ENCODE data around the gene TMEM163. TPM values are rescaled to one million over a fixed set of nuclear protein-coding genes. Genes with fewer than 3 reads are reported as not detected.

Gene TMEM163
- total and polyA plus RNA-seq, 2 of the 13 experiments (the other 11 are each of a cell fraction or from before 2014, with no cell fraction given), result 0.05 TPM; not detected in 1

- TF ChIP-seq ZNF280D (CRISPR knock-in tag; IDR thresholded peaks at IDR 0.05), result peak; percentile 36; the same call in 1 of the 2 replicates
- peak; percentile 89 for TF ChIP-seq HNF4A (CRISPR knock-in tag; IDR thresholded peaks at IDR 0.05)
- TF ChIP-seq CBFB (CRISPR knock-in tag; IDR thresholded peaks at IDR 0.05), result peak; percentile 86; the same call in 1 of the 2 replicates
- no peak for TF ChIP-seq ZNF576 (CRISPR knock-in tag; IDR thresholded peaks at IDR 0.05)
- no peak for TF ChIP-seq REXO4 (CRISPR knock-in tag; IDR thresholded peaks at IDR 0.05; ENCODE audit: borderline replicate concordance)
- peak; percentile 3; the same call in 1 of the 2 replicates for TF ChIP-seq ZNF691 (CRISPR knock-in tag; IDR thresholded peaks at IDR 0.05; ENCODE audit: borderline replicate concordance, low read depth)
- peak; percentile 93 for TF ChIP-seq NFIC (IDR thresholded peaks at IDR 0.05; ENCODE audit: low read length)
- TF ChIP-seq ZNF674 (CRISPR knock-in tag; IDR thresholded peaks at IDR 0.05; ENCODE audit: low read depth), result no peak
- TF ChIP-seq ZNF7 (CRISPR knock-in tag; IDR thresholded peaks at IDR 0.05), result peak; percentile 64; the same call in 1 of the 2 replicates
- no peak for TF ChIP-seq ZFY (CRISPR knock-in tag; IDR thresholded peaks at IDR 0.05)
- no peak for TF ChIP-seq ZNF619 (CRISPR knock-in tag; IDR thresholded peaks at IDR 0.05)
- TF ChIP-seq CENPT (CRISPR knock-in tag; IDR thresholded peaks at IDR 0.05; ENCODE audit: low read depth), result no peak
- peak; percentile 89; the same call in 1 of the 2 replicates for TF ChIP-seq ETV5 (CRISPR knock-in tag; IDR thresholded peaks at IDR 0.05; ENCODE audit: borderline replicate concordance)
- no peak for TF ChIP-seq PRMT3 (CRISPR knock-in tag; IDR thresholded peaks at IDR 0.05; ENCODE audit: borderline replicate concordance, low read depth)
- no peak; the same call in 1 of the 2 replicates for TF ChIP-seq ZBED4 (CRISPR knock-in tag; IDR thresholded peaks at IDR 0.05; ENCODE audit: borderline replicate concordance)
- peak; percentile 96 for TF ChIP-seq PAXIP1 (CRISPR knock-in tag; conservative IDR thresholded peaks at IDR 0.05)
These were observed 286.3 kb downstream of the TMEM163 start (continued) for GRCh38 chr2:134432435-134432883.

All from HepG2 (cell line).